Measurements from ENCODE around the gene CRELD2. TPM values are rescaled to one million over a fixed set of nuclear protein-coding genes. Genes with fewer than 3 reads are reported as not detected.

Gene CRELD2
- total and polyA plus RNA-seq, 2 experiments from 2014 or later, result 35.7 to 47.7 TPM

- Mint-ChIP-seq H3K36me3 (ENCODE audit: low read depth) (peaks cover 71% of the 10 kb centered on the region), H3K4me3 (no peak overlapping the region)
- no peak for DNase-seq (ENCODE audit: low spot score)
Measured at GRCh38 chr22:49897015-49897684, 21.3 kb upstream of the CRELD2 start.

More at GRCh38 chr22:49897015-49897684, 21.3 kb upstream of the CRELD2 start:
- Mint-ChIP-seq H3K27ac (no peak overlapping the region), H3K4me1 (0 out of 3 replicates have a peak, but pooled peaks cover 3% of the 10 kb centered on the region), H3K9me3 (peaks cover 31% of the 10 kb centered on the region), H3K27me3 (ENCODE audit: insufficient read depth, low read depth, poor library complexity) (peaks cover 6% of the 10 kb centered on the region)
- Histone ChIP-seq H3K79me2 (replicated peaks; ENCODE audit: insufficient read depth) (no peaks in the 10 kb centered on the region), H3K4me3 (no peak overlapping the region), H3K9me2 (ENCODE audit: insufficient read depth) (no peaks in the 10 kb centered on the region), H4K20me1 (replicated peaks; ENCODE audit: insufficient read depth) (no peaks in the 10 kb centered on the region), H3K27me3 (ENCODE audit: insufficient read depth) (no peaks in the 10 kb centered on the region), H3K4me2 (no peak overlapping the region), H3K36me3 (ENCODE audit: insufficient read depth) (no peaks in the 10 kb centered on the region; the same call in 1 of the 2 replicates), H2AFZ (no peak overlapping the region), H3F3A (replicated peaks; ENCODE audit: low read depth) (peaks cover 13% of the 10 kb centered on the region), H3K27ac (ENCODE audit: low read depth) (no peak overlapping the region), H3K4me1 (ENCODE audit: insufficient read depth) (no peaks in the 10 kb centered on the region)
- TF ChIP-seq NANOG (IDR thresholded peaks at IDR 0.05; ENCODE audit: borderline replicate concordance), result no peak
- TF ChIP-seq POLR2AphosphoS5 (IDR thresholded peaks at IDR 0.05; ENCODE audit: low read depth), result no peak
- TF ChIP-seq ETS1 (IDR thresholded peaks at IDR 0.05), result no peak
- TF ChIP-seq ZNF331 (CRISPR knock-in tag; IDR thresholded peaks at IDR 0.05; ENCODE audit: low read depth), result no peak
- TF ChIP-seq ZNF462 (CRISPR knock-in tag; IDR thresholded peaks at IDR 0.05), result no peak
- TF ChIP-seq CTCF (conservative IDR thresholded peaks at IDR 0.05; ENCODE audit: low read depth in 2 of 2), result no peak
- no peak for TF ChIP-seq REST (IDR thresholded peaks at IDR 0.05; ENCODE audit: unreplicated experiment)
- TF ChIP-seq JUNB (IDR thresholded peaks at IDR 0.05; ENCODE audit: unreplicated experiment), result no peak
- TF ChIP-seq EZH2phosphoT487 (IDR thresholded peaks at IDR 0.05; ENCODE audit: unreplicated experiment), result no peak
- TF ChIP-seq STAT1 (IDR thresholded peaks at IDR 0.05; ENCODE audit: unreplicated experiment), result no peak
- TF ChIP-seq CREB1 (CRISPR knock-in tag; IDR thresholded peaks at IDR 0.05; ENCODE audit: low read depth), result no peak
- no peak for TF ChIP-seq EZH2 (IDR thresholded peaks at IDR 0.05; ENCODE audit: low read depth, unreplicated experiment)
- no peak for TF ChIP-seq ZNF114 (CRISPR knock-in tag; IDR thresholded peaks at IDR 0.05)
- ATAC-seq, result no peak

Data from GM23338 (cell line).